Activated CD8-positive, alpha-beta memory T cell treated with anti-CD3 and anti-CD28 coated beads for 1 hour (primary cell): ENCODE results near the gene UBA6.
"Not testable (repeated sequence)": the region's sequence is repeated elsewhere in the genome, so short reads cannot be mapped to it uniquely, and the experiment has no call there.

ENCODE experiments used
- DNase-seq, 2 donors: peaks; one replicate each; pipeline ENCODE4 v3.0.0-alpha.2; 2020; ENCODE audit warnings: low read depth in 1 of 2; ENCODE audit errors: extremely low read depth in 1 of 2

Gene UBA6

GRCh38 chr4:67714248-67714583, 13.3 kb upstream of the UBA6 start:
- DNase-seq, result no peak

DNA sequence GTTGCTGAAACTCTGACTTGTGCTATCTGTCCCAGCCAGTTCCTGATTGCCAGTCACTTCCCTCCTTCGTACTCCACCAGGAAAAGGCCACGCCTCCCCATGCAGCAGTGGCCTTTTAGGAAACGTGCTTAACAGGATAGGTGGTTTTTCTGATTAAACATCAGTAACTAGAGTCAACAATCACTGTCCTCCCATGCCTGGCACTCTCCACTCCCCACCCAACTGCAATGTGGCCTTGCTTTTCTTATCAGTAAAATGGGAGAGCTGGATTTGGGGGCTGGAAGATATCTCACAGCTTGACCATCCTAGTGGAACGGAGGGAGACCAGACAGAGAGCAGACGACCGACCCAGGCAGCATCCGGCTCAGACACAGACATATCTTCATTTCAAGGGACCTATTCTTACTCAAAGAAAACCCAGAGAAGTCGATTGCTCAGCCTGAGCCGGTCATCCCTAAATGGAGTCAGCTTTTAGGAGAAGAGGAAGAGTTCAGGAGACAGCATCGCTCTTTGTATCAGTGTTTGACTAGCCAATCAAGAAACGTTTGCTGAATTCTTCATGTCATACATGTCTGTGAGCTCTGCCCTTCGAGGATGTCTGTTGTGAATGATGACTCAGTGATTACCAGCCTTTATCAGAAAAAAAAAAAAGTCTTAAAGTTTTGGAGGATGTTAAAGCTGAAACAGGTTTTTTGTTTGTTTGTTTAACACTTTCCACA, 12.7 kb upstream of the UBA6 start:
- no peak for DNase-seq

- no peak for DNase-seq
These were observed 11.9 kb upstream of the UBA6 start for GRCh38 chr4:67712650-67713528.

GRCh38 chr4:67712000-67712625, 11.2 kb upstream of the UBA6 start:
- DNase-seq, result no peak

GRCh38 chr4:67706682-67707081, 5.7 kb upstream of the UBA6 start:
- DNase-seq, result not testable (repeated sequence)

DNA sequence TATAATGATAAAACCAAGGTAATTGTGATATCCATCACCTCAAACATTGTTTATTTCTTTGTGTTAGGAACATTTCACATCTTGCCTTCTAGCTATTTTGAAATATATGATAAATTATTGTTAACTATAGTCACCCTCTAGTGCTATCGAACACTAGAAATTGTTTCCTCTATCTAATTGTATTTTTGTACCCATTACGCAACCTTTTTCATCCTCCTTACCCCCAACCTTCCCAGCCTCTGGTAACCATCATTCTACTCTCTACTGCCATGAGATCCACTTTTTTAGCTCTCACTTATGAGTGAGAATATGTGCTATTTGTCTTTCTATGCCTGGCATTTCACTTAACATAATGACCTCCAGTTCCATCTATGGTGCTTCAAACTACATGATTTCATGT, 3.9 kb upstream of the UBA6 start:
- DNase-seq, result no peak

DNA sequence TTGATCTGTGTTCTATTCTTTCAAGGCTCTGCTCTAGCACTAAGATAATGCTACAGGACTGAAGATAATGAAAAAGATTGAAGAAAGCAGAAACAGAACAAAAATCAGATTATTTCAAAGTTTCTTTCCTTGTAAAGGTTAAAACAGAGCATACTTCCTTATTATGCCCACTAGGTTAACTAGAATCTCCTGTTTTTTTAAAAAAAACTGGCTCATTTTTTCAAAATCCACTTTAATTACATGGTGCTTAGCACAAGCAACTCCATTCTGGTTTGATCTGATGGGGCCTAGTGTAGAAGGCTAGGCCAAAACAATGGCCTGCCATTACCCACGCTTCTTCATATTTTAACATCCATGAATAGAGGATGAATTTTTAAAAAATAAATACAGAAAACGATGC, 1.2 kb upstream of the UBA6 start:
- no peak for DNase-seq

DNA sequence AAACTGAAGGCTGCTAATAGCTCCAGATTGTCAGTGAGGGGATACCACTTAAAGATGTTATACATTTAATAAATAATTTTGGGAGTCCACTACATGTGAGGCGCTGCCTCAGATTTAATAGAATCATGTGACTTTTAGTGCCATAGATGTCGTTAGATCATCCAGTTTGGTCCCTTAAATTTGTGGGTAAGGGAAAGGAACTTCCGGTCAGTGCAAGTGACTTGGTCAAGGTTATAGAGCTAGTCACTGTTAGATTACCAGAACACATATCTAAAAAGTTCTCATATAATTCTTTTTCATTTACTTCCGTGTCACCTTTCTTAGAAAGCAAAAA, 529 bp upstream of the UBA6 start:
- DNase-seq, result no peak

- no peak for DNase-seq
These were observed 728 bp downstream of the UBA6 start for GRCh38 chr4:67700116-67700737.

- DNase-seq, result no peak
These were observed 1.4 kb downstream of the UBA6 start for GRCh38 chr4:67699603-67700002.

- DNase-seq, result no peak
These were observed 2.9 kb downstream of the UBA6 start for GRCh38 chr4:67697860-67698687.

GRCh38 chr4:67696061-67696460, 4.9 kb downstream of the UBA6 start:
- no peak for DNase-seq

DNA sequence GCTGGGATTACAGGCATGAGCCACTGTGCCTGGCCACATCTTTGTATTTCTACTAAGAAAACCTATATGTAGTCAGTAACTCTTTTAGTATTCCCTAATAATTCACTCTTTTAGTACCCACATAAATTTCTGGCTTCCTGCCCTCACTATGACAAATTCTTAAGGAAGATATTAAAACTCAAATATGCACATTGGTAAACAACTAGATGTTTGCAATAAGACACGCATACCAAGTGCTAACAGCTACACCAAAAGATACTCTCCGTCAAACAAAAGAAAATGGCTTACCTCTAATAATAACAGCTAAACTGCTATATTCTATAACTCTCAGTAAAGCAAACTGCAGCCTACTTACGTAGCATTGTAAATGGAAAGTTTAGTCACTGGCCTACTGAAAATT, 6.3 kb downstream of the UBA6 start:
- DNase-seq, result no peak

- DNase-seq, result no peak
These were observed 9.6 kb downstream of the UBA6 start for GRCh38 chr4:67691328-67691727.

- DNase-seq, result no peak
These were observed 13.3 kb downstream of the UBA6 start for GRCh38 chr4:67687636-67688035.

- no peak for DNase-seq
These were observed 15.5 kb downstream of the UBA6 start for GRCh38 chr4:67685532-67685859.

GRCh38 chr4:67684839-67685531, 16.0 kb downstream of the UBA6 start:
- DNase-seq, result no peak

GRCh38 chr4:67682266-67682665, 18.7 kb downstream of the UBA6 start:
- DNase-seq, result no peak

- no peak for DNase-seq
These were observed 20.3 kb downstream of the UBA6 start for GRCh38 chr4:67680581-67681222.

DNA sequence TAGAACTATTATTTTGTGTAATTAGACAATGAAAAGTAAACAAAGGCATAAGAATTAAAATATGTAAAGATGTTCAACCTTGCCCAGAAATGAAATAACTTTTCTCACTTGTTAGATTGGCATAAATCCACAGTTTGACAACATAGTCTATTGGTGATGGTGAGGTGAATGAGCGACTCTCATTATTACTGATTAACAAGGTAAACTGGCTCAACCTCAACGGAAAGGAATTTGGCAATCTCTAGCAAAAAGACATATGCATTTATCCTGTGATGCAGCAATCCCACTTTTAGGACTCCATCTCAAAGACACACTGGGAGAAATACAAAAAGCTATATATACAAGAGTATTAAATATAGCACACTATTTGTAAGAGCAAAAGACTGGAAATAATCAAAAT, 22.3 kb downstream of the UBA6 start:
- DNase-seq, result no peak
